HG03460 (cell line): ENCODE measurements around the gene SARDH.

Experiments used
- ATAC-seq: cut with Tn5 transposase; IDR thresholded peaks from one replicate; pipeline ENCODE4 v1.9.1; 2021; ENCODE audit not compliant: unreplicated experiment

Gene SARDH

DNA sequence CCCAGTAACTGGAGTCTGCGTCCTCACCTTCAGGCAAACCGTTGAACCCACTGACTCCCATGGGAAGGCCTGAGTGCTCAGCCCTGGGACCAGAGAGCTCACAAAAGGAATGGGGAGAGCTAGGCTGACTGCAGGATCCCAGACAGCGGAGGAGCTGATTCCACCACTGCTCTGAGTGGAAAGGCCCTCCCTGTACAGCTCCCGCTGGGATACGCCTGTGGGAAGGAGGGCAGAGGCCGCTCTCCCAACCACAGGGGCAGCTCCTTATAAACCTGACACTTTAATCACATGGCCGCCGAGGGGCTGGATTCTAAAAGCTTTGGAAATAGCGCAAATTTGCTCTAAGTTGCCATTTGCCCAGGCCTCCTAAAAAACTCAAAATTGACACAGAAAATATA, 64.9 kb downstream of the SARDH start:
- no peak for ATAC-seq

DNA sequence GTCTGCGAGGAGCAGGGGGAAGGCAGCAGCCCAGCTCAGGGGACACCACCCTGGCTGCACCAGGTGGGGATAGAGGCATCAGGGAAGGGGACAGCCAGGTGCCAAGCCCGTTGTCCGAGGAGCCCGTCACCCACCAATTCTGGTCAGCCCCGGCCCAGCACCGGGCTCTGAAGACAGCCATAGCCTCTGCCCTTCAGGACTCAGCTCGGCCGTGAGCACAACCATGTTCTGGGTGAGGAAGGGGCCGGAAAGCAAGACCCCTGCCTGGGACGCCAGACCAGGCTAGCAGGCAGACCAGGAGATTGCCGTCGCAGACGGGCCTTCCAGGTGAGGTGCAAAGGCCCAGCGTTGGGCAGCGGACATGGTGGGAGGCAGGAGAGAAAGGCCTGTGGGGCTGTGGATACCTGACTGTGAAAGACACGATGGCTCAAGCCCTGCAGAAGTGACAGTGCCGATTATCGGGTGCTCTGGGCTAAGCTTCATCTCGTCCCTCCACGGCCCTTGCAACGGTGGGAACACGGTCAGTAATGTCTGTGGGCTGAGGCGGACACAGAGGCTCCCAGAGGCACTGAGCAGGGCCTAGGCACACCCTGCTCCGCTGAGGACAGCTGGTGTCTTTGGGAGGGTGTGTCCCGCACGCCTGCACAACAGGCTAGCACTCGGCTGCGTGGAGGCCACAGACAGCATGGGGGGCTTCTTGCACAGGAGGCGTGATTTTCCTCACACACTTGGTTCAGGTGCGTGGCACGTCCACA, 65.5 kb downstream of the SARDH start:
- ATAC-seq: no peak

DNA sequence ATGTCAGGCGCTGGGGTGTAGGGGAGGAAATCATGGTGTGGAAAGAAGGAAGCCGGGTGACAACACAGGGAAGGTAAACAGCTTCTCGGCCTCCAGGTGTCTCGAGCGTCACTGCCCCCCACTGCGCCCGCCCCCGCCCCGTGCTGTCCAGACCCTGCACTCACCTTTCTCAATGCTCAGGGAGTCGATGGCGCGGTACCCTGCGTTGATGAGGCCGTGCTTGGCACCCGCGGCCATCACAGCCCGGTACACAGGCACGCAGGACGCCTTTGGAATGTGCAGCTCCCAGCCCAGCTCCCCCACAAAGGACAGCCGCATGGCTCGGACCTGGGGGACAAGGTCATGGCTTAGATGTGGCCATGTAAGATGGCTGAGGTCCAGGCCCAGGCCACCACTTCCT, 66.8 kb downstream of the SARDH start:
- ATAC-seq: no peak

DNA sequence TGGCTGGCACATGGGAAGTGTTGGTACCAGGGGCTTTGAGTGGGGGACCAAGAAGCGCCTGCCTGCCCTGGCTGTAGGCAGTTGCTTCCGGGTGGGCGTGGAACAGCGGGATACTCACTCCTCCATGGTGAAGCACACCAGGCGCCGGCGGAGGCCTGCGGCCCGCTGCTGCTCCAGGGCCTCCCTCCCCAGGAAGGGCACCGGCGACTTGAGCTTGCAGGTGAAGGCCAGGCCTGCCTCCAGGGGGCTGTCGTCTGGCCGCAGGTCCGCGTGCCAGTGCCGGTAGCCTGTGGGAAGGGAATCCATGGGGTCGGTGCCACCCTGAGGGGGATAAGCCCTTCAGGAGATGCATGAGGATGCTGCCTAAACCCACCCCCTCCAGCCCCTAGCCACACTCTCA, 67.7 kb downstream of the SARDH start:
- no peak for ATAC-seq

DNA sequence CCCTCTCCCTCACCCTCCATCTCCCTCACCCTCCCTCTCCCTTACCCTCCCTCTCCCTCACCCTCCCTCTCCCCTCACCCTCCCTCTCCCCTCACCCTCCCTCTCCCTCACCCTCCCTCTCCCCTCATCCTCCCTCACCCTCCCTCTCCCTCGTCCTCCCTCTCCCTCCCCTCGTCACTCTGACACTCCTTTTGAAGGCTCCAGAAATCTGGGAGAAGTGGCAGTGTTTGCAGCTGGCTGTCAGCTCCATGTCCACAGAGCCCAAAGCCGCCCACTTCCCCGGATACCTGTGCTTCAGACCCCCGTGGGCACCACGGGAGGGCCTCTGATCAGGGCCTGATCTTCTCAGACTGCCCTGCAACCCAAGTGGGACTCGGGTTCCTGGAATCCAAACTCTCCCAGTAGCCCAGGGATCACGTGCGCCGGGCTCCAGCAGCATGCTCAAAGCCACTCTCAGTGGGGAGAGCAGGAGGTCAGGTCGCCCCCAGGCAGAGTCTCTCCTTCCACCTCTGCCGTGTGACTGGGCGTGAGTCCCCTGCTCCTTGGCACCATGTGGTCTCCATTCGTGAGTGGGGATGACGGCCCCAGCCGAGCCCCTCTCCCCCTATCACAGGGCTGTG, 68.9 kb downstream of the SARDH start:
- ATAC-seq: no peak

DNA sequence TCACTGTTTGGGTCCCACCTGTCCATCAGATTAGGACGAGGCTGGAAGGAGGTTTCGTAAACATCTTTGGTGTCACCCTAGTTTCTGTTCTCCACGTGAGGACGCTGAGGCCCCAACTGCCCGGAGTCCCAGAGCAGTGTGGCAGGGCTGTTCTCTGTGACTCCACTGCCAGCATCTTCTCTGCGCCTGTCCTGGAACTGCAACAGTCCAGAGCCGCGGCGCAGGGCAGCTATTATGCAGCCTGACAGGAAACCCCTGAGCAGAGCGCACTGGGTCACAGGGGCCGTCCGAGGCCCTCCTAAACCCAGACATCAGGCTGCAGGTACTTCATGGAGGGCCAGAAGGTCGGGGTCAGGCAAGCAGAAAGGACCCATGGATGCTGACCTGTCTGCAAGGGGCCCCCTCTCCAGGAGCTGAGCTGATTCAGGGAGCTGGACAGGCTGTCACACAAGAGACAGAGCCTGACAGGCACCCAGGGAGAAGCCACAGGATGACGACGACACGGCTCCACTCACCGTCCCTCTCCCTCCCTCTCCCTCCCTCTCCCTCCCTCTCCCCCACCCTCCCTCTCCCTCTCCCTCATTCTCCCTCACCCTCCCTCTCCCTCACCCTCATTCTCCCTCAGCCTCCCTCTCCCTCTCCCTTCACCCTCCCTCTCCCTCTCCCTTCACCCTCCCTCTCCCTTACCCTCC, 70.2 kb downstream of the SARDH start:
- no peak for ATAC-seq

DNA sequence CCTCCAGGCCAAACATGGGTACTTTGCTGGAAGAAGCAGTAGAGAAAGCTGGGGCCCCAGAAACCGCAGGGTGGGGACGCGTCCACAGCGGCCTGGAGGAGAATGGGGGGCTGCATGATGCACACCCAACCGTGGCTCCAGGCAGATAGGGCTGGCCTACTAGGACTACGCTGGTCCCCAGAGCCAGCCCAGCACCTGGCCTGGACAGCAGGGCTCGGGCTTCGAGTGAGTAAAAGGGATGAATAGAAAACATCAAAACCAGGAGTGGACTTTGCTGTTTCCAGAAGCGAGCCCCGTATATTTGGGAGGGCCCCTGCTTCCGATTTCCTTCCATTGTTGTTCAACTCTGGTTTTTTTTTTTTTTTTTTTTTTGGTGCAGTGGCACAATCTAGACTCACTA, 71.3 kb downstream of the SARDH start:
- ATAC-seq: no peak

DNA sequence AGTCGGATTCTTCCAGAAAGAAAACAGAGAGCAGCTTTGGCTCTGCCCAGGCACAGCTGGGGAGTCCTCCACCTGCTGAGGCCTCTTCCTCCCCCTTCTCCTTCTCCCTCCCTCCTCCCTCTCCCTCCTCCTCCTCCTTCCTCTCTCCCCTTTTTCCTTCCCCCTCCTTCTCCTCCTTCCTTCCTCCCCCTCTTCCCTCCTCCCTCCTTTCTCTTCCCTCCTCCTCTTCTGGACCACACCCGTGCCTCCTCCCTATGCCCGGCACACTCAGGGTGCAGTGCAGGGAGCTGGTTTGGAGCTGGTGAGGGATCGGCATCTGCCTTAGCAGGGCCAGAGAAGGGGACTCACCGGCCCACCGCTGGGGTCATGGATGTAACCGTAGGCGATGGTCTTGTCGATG, 71.8 kb downstream of the SARDH start:
- ATAC-seq: no peak

DNA sequence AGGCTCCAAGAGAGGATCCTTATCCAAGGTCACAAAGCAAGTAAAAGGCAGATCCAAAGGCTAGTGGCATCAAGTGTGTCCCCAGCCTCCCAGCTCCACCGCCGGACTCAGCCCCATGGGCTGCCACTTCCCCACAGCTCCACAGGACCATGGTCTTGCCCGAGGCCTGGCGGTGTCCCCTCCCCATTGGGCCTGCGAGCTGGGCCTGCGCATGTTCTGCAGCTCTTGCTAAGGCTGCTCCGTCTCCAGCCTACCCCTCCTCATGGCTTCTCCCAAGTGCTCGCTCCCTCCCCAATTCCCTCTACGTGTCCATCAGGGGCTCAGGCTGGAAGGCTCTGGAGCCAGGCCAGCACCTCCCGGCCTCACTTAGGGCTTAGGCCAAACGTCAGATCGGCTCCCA, 72.6 kb downstream of the SARDH start:
- ATAC-seq: no peak

DNA sequence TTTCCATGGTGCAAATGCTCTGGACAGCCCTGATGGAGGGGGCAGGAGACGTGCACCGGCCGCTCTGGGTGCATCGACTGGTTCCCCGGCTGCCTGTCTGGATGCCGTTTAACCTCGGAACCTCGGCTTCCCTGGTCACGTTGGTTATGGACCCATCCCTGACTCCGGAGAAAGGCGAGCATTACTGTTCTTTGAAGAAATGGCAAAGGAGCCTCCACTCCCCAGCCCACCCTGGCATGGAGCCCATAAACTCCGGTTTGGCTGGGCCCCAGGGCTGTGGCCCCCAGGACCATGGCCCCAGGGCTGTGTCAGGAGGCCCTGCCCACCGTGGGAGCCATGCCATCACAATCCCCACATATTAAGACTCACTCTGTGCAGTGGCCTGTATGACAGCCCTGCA, 73.1 kb downstream of the SARDH start:
- ATAC-seq: no peak

DNA sequence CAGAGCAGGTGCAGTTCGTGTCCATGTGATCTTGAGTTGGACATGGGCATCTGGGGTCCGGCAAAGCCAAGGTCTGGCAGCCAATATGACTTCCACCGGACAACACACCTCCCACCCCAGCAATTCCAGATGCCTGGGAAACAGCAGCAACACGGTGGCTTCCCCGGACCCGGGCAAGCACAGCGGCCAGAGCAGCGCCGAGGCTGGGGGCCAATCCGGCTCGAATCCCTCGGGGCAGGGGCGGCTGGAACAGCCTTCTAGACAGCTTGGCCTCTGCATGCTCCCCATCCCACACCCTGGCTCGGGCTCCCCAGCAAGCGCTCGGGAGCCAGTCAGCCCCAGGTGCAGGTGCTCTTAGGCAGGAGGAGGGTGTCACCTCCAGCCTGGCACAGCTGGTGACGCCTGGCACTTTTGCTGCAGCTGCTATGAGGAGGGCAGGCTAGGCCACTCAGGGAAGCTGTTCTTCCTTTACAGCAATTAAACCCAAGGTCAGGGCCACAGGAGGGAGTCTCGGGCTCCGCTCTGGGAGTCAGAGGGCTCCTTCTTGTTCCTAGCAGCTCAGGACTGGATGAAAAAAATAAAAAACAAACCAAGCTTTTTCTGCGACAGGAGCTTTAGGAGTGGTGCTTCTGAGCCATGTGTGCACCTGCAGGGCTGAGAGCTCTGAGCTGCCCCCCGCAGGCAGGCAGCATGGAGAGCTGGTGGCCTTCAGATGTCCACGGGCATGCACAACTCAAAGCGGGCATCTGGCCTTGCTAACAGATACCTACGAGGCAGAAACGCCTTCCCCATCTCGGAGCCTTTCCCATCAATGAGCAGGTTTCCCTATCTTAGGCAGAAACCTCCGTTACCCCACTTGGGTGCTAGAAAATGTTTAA, 73.7 kb downstream of the SARDH start:
- ATAC-seq: no peak

DNA sequence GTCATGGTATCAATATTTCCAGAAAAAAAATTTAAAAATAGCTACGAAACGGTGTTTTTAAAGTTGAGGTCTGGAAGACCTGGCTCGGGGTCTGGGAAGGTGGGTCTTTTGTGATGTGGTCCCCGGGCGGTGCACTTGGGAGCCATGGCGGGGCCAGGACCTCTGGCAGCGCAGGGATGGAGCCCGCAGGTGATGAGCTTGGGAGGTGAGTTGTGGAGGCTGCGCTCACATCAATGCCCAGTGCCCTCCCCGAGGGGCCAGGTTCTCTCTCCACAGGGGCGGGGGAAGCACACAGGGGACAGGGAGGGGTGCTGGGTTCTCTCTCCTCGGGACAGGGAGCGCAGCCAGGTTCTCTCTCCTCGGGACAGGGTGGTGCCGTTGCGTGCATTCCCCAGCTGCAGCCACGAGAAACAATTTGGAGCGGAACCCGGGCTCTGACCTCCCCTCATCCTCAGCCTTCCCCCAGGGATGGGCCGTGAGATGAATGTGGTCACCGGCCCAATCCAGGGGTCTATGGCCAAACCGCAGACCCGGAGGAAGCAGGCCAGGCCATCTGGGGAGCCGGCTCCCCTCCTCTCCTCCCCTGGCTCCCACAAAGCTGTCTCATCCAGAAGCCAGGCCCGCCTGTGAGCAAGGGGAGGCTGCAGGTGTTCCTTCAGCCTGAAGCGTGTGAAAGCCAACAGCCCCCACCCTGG, 76.2 kb downstream of the SARDH start:
- no peak for ATAC-seq

DNA sequence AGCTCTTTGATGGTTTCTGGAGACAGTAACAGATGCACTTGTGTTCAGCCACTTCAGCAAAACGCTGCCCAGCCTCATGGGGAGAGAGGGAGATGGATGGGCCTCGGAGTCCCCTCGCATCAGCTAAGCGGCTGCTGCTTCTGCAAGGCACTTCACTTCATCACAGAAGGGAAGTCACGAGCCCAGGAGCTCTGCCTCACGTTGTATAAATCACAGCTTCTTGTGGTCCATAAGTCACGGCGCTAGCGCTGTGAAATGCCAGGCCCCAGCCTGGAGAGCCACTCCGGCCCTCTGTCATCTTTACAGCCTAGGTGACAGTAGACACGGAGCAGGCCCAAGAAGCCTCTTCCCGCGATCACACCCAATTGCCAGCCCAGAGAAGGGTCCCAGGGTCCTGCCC, 78.6 kb downstream of the SARDH start:
- ATAC-seq: no peak

DNA sequence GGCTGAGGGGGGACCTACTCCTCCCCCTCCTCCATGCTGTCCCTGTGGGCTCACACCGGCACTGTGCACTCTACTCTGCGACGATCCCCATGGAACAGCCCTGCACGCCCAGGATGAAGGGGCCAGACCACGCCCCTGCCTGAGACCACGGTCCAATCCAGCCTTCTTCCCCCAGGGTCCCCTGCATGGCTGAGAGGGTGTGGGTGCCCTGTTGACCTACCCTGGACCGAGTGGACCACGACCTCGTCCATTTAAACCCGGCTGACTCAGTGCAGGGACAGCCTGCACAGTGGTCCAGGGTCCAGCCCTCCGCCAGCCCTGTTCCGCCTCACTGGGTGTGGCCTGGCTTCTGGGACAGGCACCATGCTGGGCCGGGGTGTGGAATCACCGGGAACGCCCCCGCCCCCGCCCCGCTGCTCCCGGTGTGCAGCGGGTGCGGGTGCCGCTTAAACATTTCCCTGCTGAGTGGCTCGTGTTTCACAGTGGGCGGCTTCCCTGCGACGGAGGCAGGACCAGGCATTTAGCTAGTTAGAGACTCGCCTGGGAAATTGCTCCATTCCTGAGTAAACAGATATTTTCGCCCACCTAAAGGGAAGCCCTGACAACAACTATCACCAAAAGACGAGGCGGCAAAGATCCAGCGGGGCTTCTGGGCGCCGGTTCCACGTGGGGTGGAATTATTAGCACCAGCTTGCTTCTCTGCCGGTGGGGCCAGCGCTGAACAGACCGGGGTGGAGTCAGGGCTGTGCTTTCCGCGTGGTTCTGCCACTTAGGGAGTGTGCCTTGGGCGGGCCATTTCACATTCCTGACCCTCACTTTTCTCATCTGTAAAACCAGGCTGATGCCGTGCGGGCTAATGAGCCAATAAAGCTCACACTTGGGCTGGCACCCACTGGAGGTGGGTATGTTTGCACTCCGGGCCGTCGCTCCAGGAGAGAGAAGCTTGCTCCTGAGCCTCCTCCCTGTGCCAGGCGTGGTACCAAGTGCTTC, 79.4 kb downstream of the SARDH start:
- ATAC-seq: no peak

DNA sequence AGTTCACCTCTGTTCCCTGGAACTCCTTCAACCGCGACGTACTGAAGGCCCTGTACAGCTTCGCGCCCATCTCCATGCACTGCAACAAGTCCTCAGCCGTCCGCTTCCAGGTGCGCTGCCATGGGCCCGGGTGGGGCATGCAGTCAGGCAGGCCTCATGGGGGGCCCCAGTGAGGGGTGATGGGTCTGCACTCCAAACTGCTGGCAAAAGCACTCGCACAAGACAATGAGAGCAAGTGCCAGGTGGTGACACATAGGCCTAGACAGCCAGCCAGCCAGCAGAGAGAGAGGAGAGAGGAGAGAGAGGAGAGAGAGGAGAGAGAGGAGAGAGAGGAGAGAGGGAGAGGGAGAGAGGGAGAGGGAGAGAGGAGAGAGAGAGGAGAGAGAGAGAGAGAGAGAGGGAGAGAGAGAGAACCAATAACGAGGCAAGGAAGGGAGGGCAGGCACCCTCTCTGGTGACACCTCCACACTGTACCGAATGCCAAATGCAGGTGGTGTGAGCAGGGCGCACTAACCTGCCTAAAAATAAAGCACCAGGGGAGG, 81.0 kb downstream of the SARDH start:
- no peak for ATAC-seq

DNA sequence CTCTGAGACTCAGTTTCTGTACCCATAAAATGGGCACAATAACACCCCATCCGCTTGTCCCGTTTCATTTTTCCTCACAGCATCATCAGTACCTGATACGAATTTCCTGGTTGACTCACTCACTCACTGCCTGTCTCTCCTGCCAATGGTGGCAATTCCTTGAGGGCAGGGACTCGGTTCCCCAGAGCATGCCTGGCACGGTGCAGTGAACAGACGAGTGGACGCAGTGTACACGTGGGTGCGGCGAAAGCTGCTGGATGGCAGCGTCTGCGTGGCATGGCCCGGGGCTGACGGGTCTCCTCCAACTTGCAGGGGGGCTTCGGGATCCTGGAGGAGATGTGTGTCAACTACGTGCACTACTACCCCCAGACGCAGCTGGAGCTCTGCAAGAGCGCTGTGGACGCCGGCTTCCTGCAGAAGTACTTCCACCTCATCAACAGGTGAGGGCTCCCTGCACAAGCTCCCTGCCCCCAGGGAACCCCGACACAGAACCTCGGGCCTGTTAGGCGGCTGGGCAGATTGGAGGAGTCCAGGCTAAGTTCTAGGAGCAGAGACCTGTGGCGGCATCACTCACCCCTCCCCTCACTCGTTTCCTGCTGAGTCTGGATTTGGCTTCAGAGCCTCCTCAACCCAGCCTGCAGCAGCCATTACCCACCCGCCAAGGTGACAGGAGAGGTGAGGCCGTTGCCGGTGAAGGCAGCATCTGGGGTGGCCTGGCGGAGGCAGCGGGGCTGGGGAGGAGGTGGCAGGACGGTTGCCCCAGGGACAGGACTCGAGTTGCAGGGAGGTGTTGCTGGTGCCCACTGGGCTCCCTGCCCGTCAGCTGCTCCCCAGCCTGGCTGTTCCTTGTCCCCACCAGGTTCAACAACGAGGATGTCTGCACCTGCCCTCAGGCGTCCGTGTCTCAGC, 81.7 kb downstream of the SARDH start:
- no peak for ATAC-seq

DNA sequence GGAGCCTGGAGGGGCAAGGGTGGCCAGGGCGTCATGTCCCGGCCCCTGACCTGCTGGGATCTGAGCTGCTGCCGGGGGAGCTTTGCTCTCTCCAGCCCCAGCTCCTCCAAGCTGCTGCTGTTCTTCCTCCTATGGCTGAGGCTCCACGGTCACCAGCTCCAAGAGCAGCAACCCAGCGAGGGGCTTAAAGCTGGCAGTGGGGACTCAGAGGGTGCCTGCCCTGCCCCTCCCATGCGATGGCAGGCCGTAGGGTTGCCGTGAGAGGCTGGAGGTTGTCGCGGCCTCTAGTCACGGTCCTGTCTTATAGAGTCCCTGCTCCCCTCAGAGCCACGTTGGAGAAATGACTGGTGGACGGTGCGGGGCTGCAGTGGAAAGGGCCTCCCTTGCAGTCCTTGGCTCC, 82.5 kb downstream of the SARDH start:
- ATAC-seq: no peak
